SK-N-DZ (cell line): ENCODE measurements around the gene LMAN2L.

ENCODE experiments used
- DNase-seq: peaks from one replicate; pipeline ENCODE4 v3.0.0-alpha.2; 2015; ENCODE audit warnings: low spot score

LMAN2L gene

GRCh38 chr2:96760036-96760985 lies 20.4 kb upstream of the LMAN2L start, which contains the start of gene CNNM4:
Gene CNNM4 (plus strand): TSS chr2:96760902. CDS start chr2:96761000, 98 bp downstream.
- DNase-seq: peak; percentile 93

GRCh38 chr2:96759548-96759947 lies 19.7 kb upstream of the LMAN2L start:
- no peak for DNase-seq

GRCh38 chr2:96758987-96759386 lies 19.1 kb upstream of the LMAN2L start:
- DNase-seq: no peak

GRCh38 chr2:96757477-96757860 lies 17.6 kb upstream of the LMAN2L start:
- no peak for DNase-seq

- DNase-seq: no peak
These were observed 17.1 kb upstream of the LMAN2L start for GRCh38 chr2:96756788-96757476.

GRCh38 chr2:96754317-96754716 lies 14.5 kb upstream of the LMAN2L start:
- no peak for DNase-seq

GRCh38 chr2:96753661-96754282 lies 13.9 kb upstream of the LMAN2L start:
- DNase-seq: no peak

- no peak for DNase-seq
These were observed 11.9 kb upstream of the LMAN2L start for GRCh38 chr2:96751800-96752199.

- no peak for DNase-seq
These were observed 7.3 kb upstream of the LMAN2L start for GRCh38 chr2:96747061-96747617.

- DNase-seq: no peak
These were observed 710 bp downstream of the LMAN2L start for GRCh38 chr2:96739076-96739632.

- no peak for DNase-seq
These were observed 2.0 kb downstream of the LMAN2L start for GRCh38 chr2:96737831-96738230.

GRCh38 chr2:96737251-96737650 lies 2.6 kb downstream of the LMAN2L start:
- no peak for DNase-seq

GRCh38 chr2:96734880-96735583 lies 4.8 kb downstream of the LMAN2L start:
- no peak for DNase-seq

GRCh38 chr2:96733931-96734330 lies 5.9 kb downstream of the LMAN2L start:
- no peak for DNase-seq

- DNase-seq: no peak
These were observed 9.7 kb downstream of the LMAN2L start for GRCh38 chr2:96730212-96730611.

GRCh38 chr2:96729748-96730147 lies 10.1 kb downstream of the LMAN2L start:
- DNase-seq: no peak

- DNase-seq: no peak
These were observed 12.4 kb downstream of the LMAN2L start for GRCh38 chr2:96727431-96727830.

- DNase-seq: no peak
These were observed 13.7 kb downstream of the LMAN2L start for GRCh38 chr2:96726131-96726530.

- no peak for DNase-seq
These were observed 23.5 kb downstream of the LMAN2L start for GRCh38 chr2:96716388-96716787.

GRCh38 chr2:96715658-96716057 lies 24.2 kb downstream of the LMAN2L start:
- no peak for DNase-seq

- DNase-seq: no peak
These were observed 28.9 kb downstream of the LMAN2L start for GRCh38 chr2:96710985-96711384.
